Fibroblast of skin of right biceps (primary cell): ENCODE results near the gene TAB2.
"Not testable (repeated sequence)": the region's sequence is repeated elsewhere in the genome, so short reads cannot be mapped to it uniquely, and the experiment has no call there.

Source experiments
- DNase-seq: peaks from one replicate; pipeline ENCODE4 v3.0.0-alpha.2; 2013

TAB2 gene

DNA sequence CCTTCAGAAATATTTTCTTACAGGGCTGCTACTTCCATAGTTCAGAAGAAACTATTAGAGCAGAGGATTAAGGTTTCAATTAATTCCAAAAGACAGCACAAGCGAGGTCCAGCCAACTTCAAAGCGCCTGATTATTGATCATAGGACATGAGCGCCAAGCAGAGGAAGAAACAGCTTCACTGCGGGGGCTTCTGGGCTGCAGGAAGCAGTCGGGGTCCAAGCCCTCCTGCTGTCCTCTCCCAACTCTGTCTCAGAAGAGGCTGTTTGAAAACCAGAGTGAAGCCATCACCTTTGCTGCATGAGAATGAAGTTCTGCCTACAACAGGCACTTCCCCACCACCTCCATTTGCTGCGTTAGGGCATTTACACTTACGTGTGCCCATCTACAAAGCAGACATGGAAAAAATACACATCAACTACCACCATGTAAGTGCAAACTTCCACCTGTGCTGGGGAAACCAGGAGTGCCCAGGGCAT, 106.5 kb downstream of the TAB2 start:
- DNase-seq = no peak

DNA sequence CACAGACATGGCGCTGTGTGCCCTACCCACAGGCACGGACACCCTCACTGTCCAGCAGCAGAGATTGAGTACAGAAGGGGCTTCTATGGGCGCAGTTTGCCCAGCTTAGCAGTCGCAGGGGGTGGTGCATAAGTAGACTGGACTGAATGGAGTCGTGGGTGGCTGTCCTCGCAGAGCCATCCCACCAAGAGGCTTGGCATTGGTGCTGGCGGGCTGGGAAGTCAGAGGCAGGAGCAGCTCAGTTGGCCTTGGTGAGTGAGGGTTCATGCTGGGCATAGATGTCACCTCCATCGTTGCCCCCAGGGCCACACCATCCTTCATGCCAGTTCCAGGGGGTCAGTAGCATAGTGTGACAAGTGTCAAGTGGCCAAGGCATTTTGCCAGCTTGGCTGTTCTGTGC, 107.7 kb downstream of the TAB2 start:
- DNase-seq = no peak

DNA sequence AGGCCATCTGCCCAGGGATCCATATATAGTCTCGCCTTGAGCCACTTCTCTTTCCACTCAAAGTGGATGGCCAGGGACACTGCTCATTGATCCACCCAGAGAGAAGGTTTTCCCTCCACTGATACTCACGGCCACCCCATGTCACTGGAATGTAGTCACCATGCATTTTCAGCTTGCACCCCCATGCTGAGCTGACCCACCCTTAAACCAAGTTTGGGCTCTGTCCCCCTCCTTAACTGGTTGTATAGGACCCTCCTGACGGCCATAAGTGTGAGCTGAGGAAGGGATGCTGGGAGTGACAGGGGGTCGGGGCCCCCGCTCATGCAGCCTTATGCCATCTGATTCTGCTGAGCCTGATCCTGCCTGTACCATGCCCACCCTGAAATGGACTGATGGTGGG, 108.2 kb downstream of the TAB2 start:
- no peak for DNase-seq

DNA sequence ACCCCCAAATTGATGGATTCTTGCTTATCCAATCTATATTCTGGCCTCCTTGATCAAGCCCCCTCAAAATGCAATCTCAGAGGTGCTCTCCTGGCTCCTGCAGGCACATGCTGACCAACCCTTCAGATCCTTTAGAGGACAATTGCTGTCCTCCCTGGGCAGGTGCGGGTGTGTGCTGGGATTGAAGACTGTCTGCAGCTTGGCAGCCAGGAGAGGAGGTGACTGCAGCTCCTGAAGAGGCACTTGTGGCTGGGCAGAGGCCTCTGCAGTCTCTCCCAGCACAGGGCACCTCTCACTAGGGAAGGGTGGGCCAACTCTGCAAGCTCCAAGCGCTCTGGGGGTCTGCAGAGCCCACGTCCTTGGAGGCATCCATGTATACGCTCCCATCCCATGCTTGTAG, 111.1 kb downstream of the TAB2 start:
- no peak for DNase-seq

DNA sequence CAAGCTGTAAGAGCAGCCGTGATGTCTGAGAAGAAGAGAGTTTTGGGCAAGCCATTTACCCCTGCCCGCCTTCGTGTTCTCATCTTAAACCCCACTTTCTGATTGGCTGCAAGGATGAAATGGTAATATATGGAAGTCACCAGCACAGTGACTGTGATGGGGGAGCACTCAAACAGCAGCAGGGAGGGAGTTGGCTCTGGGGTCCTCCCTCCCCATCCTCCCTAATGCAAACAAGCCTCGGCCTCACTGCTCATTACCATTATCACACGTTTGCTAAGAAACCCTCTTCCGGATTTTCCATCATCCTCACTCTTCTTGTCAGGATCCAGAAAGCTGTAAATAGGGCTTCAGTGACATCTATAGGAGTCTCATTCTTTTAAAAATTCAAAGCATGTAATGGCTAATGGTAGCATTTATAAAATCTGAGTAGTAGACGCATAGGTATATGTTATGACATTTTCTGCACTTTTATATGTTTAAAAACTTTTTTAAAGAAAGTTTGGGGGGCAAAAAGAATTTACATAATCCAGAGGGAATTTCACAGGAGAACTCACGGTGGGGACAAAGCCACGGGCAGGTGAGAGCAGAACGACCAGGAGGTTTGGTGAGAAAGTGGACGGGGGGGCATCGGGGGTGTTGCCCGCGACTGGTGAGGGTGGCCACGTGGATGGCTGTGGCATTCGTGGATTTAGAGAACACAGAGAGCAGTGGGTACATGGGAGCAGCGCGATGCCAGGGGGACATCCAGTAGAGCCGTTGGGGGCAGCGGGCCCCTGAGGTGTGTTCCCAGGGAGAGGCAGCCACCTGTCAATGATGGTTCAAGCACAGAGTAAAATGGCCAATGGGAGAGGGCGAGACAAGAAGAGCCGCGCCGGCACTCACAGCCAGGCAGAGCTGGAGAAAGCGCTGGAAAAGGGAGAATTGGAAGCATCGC, 112.2 kb downstream of the TAB2 start:
- no peak for DNase-seq

DNA sequence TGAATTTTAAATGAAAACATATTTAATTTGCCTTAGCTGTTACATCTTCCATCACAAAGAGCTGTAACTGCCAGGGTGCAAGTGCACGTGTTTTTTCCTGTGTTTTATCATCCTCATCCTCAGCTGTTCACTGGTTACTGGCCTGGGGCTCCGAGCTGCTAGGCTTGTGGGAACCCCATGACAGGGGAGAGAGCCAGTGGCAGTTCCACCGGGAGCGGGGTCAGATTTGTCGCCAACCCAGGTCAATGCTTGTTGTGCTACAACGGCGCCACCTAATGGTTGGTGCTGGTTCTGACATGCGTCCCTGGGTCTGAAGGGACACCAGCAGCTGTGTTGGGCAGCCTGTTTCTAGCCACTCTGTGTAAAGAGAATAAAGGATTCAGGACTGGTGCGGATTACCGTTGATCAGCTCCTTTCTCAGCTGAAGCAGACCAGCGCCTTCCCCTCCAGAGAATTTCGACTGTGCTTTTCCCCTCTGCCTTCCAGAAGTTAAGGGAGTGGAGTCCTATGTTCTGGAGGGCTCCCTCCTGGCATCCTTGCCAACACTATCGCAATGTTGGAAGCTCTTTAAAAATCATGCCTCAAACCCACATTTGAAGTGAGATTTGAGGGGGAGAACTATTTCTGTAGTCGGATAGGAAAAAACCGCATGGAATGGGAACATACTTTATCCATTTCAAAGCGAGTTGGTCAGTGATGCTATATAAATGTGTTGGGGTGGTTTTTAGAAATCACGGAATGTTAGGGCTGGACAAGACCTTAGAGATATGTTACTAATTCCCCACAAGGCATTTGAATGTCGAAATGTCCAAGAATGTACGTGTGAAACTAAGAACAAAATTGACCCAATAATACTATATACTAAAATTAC, 114.6 kb downstream of the TAB2 start:
- peak; percentile 72 for DNase-seq

DNA sequence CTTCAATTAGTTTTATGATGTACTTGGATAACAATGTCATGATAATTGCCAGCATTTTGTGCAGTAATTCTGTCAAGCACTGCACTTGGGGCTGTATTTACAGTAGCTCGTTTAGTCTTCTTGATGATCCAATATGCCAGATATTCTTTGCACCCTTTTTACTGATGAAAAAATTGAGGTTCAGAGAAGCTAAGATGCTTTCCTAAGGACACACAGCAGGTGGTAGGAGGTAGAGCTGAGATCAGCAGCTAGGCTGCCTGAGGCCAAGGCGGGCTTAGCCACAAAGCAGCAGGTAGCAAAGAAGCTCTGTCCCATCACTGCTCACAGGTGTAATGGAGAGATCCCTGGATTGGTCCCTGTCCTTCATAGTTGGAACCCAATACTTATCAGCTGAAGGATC, 115.9 kb downstream of the TAB2 start:
- no peak for DNase-seq

DNA sequence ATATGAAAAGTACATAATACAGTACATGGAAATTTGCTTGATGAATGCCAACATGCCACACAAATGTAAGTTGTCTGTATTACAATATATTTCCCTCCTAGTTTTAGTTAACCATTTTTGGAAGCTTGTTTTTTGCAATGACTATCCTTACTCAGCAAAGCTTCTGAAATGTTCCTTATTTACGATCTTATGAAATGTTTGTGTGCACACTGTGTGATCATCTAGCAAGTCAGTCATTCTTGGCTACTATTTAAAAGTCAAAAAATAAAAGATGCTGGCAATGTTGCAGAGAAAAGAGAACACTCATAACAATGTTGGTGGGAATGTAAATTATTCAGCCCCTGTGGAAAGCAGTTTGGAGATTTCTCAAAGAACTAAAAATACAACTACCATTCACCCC, 116.4 kb downstream of the TAB2 start:
- DNase-seq = no peak

DNA sequence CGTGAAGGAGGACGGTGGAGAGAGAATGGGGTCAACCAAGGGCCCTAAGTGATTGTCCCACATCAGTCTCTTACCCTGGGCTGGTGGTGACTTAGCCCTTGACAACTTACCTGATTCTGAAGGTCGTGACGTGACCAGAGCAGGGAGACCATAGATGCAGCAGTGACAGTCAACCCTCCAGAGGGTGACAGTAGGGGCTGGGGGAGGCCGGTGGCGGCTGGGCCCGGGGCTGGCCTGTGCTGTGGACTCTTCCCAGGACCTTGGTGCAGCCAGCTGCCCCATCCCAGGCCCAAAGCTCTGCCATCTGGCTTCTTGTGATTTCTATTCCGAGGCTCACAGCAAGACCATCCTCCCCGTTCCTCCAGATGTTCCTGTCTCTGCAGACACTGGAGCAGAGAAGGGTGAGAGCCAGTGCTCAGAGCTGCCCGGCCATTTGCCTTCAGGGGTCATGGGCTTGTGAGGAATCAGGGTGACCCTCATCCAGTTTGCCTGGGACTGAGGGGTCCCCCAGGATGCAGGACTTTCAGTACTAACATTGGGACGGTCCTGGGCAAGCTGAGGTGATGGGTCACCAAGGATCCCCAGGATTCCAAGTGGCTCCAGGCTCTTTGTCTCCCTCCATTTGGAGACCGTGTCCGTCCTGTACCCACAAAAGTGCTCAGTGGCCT, 118.5 kb downstream of the TAB2 start:
- DNase-seq = no peak

DNA sequence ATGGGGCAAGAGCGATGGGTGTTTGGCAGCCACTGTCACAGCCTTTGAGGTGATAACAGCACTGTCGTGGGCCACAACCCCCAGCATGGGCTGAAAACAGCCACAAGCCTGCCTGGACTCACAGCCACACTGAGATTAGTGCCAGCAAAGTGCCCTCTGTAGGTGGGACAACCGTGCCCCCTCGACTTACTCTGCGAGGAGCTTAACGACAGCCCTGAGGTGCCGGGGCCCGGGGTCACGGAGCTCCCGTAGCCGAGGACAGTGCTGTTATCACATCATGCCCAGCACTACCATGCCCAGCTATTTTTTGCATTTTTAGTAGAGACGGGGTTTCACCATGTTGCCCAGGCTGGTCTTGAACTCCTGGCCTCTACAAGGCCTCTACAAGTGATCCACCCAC, 119.1 kb downstream of the TAB2 start:
- DNase-seq = no peak

DNA sequence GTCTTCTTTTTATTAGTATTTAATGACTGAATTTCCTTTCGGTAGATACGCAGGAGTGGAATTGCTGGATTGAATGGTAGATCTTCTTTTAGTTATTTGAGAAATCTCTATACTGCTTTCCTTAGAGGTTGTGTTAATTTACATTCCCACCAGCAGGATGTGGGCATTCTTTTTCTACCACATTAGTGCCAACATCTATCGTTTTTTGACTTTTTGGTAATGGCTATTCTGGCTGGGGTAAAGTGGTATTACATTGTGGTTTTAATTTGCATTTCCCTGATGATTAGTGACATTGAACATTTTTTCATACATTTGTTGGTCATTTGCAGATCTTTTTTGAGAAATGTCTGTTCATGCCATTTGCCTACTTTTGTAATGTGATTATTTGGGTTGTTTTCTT, 119.7 kb downstream of the TAB2 start:
- DNase-seq = no peak

DNA sequence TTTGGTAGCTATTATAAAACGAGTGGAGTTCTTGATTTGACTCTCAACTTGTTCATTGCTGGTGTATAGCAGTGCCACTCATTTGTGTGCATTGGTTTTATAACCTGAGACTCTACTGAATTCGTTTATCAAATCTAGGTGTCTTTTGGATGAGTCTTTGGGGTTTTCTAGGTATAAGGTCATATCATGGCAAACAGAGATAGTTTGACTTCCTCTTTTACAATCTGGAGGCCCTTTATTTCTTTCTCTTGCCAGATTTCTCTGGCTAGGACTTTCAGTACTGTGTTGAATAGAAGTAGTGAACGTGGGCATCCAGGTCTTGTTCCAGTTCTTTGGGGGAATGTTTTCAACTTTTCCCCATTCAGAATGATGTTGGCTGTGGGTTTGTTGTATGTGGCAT, 121.3 kb downstream of the TAB2 start:
- DNase-seq = no peak

DNA sequence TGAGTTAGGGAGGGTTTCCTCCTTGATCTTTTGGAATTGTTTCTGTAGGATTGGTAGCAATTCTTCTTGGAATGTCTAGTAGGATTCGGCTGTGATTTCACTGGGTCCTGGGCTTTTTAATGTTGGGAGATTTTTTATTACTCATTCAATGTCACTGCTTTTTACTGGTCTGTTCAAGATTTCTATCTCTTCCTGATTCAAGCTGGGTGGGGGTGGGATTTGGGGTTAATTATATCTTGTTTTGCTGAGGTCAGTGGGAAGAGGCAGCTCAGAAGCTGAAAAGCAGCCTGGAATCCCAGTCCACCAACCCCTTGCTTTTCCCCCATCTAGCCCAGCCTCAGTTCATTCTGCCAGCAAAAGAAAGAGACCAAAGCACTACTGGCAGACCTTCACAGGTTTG, 122.1 kb downstream of the TAB2 start:
- peak; percentile 39 for DNase-seq

DNA sequence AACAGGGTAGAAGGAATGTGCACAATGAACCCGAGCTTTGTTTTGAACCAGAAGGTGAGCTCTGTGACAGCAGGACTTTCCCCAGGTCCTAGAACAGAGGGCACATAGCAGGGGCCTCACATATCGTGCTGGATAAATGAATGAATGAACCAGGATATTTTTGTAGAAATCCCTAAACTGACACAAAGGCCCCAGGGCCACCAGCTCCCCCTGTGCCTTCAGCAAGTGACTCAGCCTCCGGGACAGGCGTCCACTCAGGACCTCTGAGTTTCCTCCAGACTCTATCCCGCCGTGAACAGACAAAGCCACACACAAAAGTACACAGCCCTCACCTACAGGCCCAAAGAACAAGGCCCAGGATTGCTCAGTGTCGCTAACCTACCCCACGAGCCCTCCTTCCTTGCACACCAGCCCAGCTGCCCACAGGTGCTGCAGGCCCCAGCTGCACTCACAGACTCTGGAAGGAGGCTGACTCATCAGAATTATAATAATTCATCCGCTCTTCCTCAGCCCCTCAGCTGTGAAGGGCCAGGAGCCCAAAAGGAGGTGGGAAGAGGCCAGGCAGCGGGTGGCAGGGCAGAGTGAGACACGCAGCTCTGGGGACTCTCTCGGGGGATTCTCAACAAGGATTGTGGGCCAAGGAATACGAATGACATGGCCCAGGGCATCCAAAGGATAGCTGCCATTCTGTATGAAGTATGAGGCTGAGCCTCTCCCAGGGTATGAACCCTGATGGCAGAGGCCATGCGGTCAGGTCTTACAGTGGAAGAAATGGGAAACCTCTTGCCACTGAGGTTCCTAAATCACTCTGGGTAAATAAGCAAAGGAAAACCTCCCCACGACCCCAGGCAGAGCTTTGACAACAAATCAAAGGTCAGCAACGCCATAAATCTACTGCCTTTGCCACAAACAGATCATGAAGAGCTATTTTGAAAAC, 123.5 kb downstream of the TAB2 start:
- peak; percentile 36 for DNase-seq

DNA sequence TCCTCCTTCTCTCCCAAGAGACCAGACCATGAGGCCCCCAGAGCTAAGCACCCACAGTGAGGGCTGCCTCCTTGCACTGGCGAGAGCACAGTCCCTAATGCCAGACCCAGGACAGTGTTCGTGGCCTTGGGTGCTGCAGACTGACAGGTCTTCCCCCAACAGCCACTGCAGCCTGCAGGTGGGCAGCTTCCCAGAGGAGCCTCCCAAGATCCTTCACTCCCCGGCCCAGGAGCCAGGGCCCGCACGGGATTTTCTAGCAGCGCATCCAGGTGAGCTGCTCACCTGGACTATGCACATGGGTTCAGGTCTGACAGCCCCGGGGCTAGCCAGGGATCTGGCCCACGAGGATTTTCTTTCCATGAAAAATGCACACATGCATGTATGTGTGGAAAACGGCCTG, 124.2 kb downstream of the TAB2 start:
- no peak for DNase-seq

DNA sequence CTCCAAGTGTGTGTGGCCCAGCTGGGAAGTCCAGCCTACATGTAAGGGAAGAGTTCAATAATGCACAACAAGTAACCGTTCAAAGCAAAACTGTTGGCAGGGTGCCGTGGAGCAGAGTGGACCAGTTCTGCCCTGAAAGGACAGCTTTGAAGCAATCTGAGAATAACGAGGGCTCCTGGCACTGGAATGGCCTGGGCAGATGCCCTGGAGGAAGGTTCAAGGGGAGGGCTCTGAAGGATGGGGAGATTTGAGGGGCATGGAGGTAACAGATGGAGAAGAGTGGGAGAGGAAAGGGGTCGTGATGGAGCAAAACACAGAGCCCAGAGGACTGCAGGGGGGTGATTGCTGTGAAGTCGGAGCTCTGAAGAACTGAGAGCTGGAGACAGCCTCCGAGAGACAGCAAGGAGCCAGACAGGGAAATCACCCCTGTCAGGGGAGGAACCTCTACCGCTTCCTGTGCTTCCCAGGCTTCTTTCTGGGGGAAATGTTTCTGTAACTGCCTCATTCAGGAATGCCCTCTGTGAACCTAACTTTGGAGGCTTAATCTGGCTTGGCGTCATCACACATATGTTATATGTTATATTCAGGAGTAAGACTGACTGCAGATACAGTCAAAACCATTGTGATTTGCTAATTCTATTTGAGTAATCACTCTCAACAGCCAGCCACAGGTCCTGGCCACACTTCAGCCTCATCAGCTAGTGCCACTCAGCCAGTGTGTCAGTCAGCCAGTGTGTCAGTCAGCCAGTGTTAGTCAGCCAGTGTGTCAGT, 126.1 kb downstream of the TAB2 start:
- DNase-seq = peak; percentile 91

DNA sequence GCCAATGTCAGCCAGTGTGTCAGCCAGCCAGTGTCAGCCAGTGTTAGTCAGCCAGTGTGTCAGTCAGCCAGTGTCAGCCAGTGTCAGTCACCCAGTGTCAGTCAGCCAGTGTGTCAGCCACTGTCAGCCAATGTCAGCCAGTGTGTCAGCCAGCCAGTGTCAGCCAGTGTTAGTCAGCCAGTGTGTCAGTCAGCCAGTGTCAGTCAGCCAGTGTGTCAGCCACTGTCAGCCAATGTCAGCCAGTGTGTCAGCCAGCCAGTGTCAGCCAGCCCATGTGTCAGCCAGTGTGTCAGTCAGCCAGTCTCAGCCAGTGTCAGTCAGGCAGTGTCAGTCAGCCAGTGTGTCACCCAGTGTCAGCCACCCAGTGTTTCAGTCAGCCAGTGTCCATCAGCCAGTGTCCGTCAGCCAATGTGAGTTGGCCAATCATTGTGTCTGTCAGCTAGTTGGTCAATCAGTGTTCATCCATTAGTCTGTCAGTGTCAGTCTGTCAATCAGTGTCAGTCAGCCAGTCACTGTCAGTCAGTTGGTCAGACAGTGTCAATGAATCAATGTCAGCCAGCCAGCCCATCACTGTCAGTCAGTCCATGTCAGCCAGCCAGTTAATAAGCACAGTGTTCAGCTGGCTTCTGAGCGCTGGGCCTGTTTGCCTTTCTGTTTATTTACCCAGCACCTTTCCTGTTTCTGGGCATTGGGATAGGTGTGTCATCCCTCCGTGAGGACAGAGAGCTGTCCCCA, 127.0 kb downstream of the TAB2 start:
- DNase-seq = not testable (repeated sequence)

DNA sequence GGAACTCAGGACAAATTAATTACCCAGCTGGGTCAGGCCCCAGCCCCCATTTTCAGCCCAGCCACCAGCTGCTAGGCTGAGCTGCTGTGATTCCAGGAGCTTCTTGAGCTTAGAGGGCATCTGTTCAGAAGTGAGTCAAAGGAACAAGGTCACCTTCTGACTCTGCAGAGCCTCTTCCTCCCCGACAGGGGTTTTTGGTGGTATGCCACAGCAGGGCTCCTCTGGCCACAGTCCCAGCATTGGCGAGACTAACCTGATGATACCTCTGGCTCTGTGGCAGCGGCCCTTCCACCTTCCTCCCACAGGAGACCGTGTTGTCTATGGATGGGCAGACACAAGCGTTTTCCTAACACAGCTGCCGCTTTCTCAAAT, 127.6 kb downstream of the TAB2 start:
- no peak for DNase-seq

DNA sequence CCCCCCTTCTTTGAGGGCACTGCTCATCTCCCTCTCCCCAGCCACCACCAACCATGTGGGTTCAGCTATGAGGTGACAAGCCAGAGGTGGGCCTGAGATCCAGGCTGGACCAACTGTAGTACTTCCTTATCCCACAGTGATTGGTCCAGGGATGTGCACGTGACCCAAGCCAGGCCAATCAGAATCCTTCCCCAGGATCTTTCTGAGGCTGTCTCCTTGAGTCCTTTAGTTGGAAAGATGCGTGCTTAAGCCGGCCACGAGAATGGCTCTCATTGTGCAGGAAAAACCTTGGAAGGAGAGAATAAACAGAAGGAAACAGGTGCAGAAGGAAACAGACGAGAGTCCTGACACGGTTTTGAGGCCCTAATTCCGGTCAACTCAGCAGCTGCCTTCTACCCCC, 128.1 kb downstream of the TAB2 start:
- DNase-seq = no peak

DNA sequence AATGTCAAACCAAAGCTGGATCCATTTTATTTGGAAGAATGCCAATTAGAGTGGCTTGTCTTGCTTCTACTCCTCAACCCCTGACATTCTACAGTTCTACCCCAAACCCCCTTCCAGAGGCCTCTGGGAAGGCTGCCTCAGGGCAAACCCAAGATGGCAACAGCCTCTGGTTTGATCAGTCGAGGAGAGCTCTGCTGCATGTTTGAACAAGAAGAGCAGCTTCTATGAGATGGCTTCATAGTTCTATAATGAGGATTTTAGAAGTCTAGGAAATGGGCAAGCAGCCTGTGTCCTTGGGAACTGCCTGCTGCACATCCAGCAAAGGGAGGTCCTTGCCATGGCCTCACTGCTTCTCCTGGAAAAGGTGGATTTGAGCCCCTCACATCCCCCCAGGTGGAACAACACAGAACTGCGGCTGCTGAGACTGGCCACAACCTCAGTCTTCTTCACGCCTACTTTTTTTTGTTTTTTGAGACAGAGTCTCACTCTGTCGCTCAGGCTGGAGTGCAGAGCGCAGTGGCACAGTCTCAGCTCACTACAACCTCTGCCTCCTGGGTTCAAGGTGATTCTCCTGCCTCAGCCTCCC, 129.4 kb downstream of the TAB2 start:
- no peak for DNase-seq
